Measurements from ENCODE around the gene AP3B2. TPM values are rescaled to one million over a fixed set of nuclear protein-coding genes. Genes with fewer than 3 reads are reported as not detected.

The AP3B2 gene
- total RNA-seq, 1 experiment from 2014 or later, result 0.07 TPM

DNA sequence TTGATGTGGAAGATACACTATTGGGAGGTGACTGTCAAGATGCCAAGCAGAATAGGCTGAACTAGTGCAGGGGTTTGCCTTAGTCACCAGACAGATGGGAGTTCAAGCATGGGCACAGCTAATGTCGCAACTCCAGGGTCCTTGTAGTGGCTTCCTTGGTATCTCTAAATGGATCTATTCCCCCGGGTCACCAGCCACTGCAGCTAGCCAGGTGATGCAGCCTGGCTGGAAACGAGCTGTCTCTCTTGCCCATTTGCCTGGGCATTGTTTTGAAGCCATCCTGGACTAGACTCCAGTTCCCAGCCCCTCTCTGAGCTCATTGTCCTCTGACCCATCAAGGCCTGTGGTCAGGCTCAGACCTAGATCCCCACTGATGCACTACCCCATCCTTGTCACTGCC, 54.1 kb downstream of the AP3B2 start:
- intact Hi-C loops (cut with micrococcal nuclease), result no loop called here
- Histone ChIP-seq H3K79me2 (ENCODE audit: insufficient read depth, low read length) (no peaks in the 10 kb centered on the region), H3K36me3 (ENCODE audit: control insufficient read depth in 1 of 2, insufficient read depth in 2 of 2, low read length in 2 of 2) (no peaks in the 10 kb centered on the region), H3K4me3 (replicated peaks in 1 of 2; ENCODE audit: low read depth in 1 of 2, low read length in 2 of 2) (no peak overlapping the region), H2AFZ (ENCODE audit: low read depth, low read length, poor library complexity, severe bottlenecking) (no peak overlapping the region), H3K27ac (ENCODE audit: low read depth, low read length) (no peak overlapping the region), H4K20me1 (ENCODE audit: insufficient read depth) (no peaks in the 10 kb centered on the region), H3K9ac (ENCODE audit: low read length) (no peak overlapping the region), H3K9me2 (ENCODE audit: insufficient read depth) (no peaks in the 10 kb centered on the region; the same call in 1 of the 2 replicates), H3K4me2 (ENCODE audit: low read length) (no peak overlapping the region), H3K4me1 (ENCODE audit: control insufficient read depth in 1 of 2, insufficient read depth in 2 of 2, low read length in 2 of 2) (no peaks in the 10 kb centered on the region), H3K27me3 (ENCODE audit: insufficient read depth, low read length) (peaks cover 35% of the 10 kb centered on the region), H3K9me3 (ENCODE audit: control insufficient read depth in 1 of 2, insufficient read depth in 1 of 2, low read depth in 1 of 2, low read length in 2 of 2) (no peaks in the 10 kb centered on the region)
- no peak for TF ChIP-seq EZH2 (IDR thresholded peaks at IDR 0.05)
- TF ChIP-seq, protein P1, sequence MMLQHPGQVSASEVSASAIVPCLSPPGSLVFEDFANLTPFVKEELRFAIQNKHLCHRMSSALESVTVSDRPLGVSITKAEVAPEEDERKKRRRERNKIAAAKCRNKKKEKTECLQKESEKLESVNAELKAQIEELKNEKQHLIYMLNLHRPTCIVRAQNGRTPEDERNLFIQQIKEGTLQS (IDR thresholded peaks at IDR 0.05), result no peak
- no peak for TF ChIP-seq FOSL1 (IDR thresholded peaks at IDR 0.05; ENCODE audit: low read depth)
- TF ChIP-seq TCF7L2 (IDR thresholded peaks at IDR 0.05; ENCODE audit: borderline replicate concordance, extremely low read depth, insufficient read depth, insufficient read length), result no peak
- TF ChIP-seq RAD21 (IDR thresholded peaks at IDR 0.05; ENCODE audit: low read depth), result no peak
- TF ChIP-seq EZH2phosphoT487 (IDR thresholded peaks at IDR 0.05; ENCODE audit: borderline replicate concordance), result no peak
- TF ChIP-seq SRF (IDR thresholded peaks at IDR 0.05; ENCODE audit: low read depth), result no peak
- no TSS peak for BruUV-seq (replicated peaks)
- POLR2A ChIA-PET, result no interaction called here
- CTCF ChIA-PET, result no interaction called here
- no peak for DNase-seq (ENCODE audit: low read depth, low spot score)
- ATAC-seq, result no peak
- RAD21 ChIA-PET (ENCODE audit: low non-redundant PET in 1 of 2, low total read pairs in 2 of 2, uncharacterized antibody in 2 of 2, unreplicated experiment in 2 of 2), result no interaction called here

DNA sequence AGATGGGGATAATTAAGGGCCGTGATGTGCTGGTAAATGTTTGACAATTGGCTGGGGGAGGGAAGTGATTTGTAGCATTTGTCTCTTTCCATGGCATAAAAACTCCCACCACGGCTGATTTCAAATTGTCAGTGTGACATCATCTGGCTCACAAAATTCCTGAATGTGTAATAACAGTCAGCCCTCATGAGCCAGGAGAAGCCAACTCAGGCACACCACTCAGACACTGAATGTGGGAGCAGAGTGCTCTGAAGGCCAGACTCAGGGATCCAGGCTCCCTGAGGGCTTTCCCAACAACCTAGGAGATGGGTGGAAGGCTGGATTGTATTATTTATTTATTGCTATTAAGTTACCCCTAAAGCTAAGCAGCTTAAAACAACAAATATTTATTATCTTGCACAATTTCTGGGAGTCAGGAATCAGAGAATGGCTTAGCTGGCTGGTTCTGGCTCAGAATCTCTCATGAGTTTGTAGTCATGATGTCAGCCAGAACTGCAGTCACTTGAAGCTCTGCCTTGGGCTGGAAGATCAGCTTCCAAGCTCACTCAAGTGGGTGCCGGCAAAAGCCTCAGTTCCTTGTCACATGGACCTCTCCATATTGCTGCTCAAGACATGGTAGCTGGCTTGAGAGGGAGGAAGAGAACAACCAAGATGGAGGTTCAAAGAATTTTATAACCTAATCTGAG, 56.0 kb downstream of the AP3B2 start:
- no TSS peak for BruUV-seq (replicated peaks)
- no peaks in the 10 kb centered on the region for H3K9me3 ChIP-seq (ENCODE audit: control insufficient read depth in 1 of 2, insufficient read depth in 1 of 2, low read depth in 1 of 2, low read length in 2 of 2)
- no peaks in the 10 kb centered on the region; the same call in 1 of the 2 replicates for H3K9me2 ChIP-seq (ENCODE audit: insufficient read depth)
- H3K27ac ChIP-seq (ENCODE audit: low read depth, low read length), result no peak overlapping the region
- H3K79me2 ChIP-seq (ENCODE audit: insufficient read depth, low read length), result no peaks in the 10 kb centered on the region
- ATAC-seq, result no peak
- ChIA-PET RAD21 (ENCODE audit: low non-redundant PET in 1 of 2, low total read pairs in 2 of 2, uncharacterized antibody in 2 of 2, unreplicated experiment in 2 of 2) (no interaction called here), POLR2A (no interaction called here), CTCF (no interaction called here)
- H4K20me1 ChIP-seq (ENCODE audit: insufficient read depth), result no peaks in the 10 kb centered on the region
- H3K4me1 ChIP-seq (ENCODE audit: control insufficient read depth in 1 of 2, insufficient read depth in 2 of 2, low read length in 2 of 2), result no peaks in the 10 kb centered on the region
- peaks cover 16% of the 10 kb centered on the region; the same call in 1 of the 2 replicates for H3K27me3 ChIP-seq (ENCODE audit: insufficient read depth, low read length)
- no peak overlapping the region for H3K9ac ChIP-seq (ENCODE audit: low read length)
- H3K4me2 ChIP-seq (ENCODE audit: low read length), result no peak overlapping the region
- H3K36me3 ChIP-seq (ENCODE audit: control insufficient read depth in 1 of 2, insufficient read depth in 2 of 2, low read length in 2 of 2), result no peaks in the 10 kb centered on the region
- H3K4me3 ChIP-seq (replicated peaks in 1 of 2; ENCODE audit: low read depth in 1 of 2, low read length in 2 of 2), result no peak overlapping the region
- no peak for DNase-seq (ENCODE audit: low read depth, low spot score)
- intact Hi-C loops (cut with micrococcal nuclease), result no loop called here
- no peak overlapping the region for H2AFZ ChIP-seq (ENCODE audit: low read depth, low read length, poor library complexity, severe bottlenecking)
- TF ChIP-seq, protein P2, sequence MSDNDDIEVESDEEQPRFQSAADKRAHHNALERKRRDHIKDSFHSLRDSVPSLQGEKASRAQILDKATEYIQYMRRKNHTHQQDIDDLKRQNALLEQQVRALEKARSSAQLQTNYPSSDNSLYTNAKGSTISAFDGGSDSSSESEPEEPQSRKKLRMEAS (IDR thresholded peaks at IDR 0.05), result no peak
- TF ChIP-seq ZNF274 (IDR thresholded peaks at IDR 0.05; ENCODE audit: low read depth, low read length), result no peak
- TF ChIP-seq POLR2AphosphoS5 (IDR thresholded peaks at IDR 0.05; ENCODE audit: low read depth, low read length), result no peak

Data from HCT116 (cell line).